NB4 (cell line): ENCODE measurements around the gene SEC16B.
A peak's percentile ranks its signal among the peaks of the same experiment; 100 is the strongest.

Source experiments
- DNase-seq: peaks from one replicate; pipeline ENCODE4 v3.0.0; 2010; ENCODE audit warnings: low read depth
- H3K4me3 ChIP-seq: one replicate; pipeline ENCODE4 v1.5.1; 2011; ENCODE audit warnings: mild to moderate bottlenecking, low read depth, low read length, moderate library complexity
- CTCF ChIP-seq: IDR thresholded peaks from one replicate; pipeline ENCODE4 v1.5.1; 2012; ENCODE audit warnings: low read depth, low read length
- MYC ChIP-seq: IDR thresholded peaks from 2 replicates; pipeline ENCODE4 v1.6.1; 2011; ENCODE audit warnings: low read depth, low read length
- POLR2A ChIP-seq: IDR thresholded peaks from 2 replicates; pipeline ENCODE4 v1.6.1; 2011; ENCODE audit warnings: mild to moderate bottlenecking; ENCODE audit not compliant: insufficient read length; ENCODE audit errors: extremely low read depth
- TF ChIP-seq, protein P1 (sequence below): IDR thresholded peaks from 2 replicates; pipeline ENCODE4 v1.6.1; 2011; ENCODE audit warnings: low read depth, low read length

The SEC16B gene

GRCh38 chr1:177964336-177964735, 5.5 kb downstream of the SEC16B start:
- TF ChIP-seq MYC (no peak), POLR2A (no peak), CTCF (no peak)
- TF ChIP-seq, protein P1, sequence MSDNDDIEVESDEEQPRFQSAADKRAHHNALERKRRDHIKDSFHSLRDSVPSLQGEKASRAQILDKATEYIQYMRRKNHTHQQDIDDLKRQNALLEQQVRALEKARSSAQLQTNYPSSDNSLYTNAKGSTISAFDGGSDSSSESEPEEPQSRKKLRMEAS = no peak
- no peak overlapping the region for H3K4me3 ChIP-seq
- DNase-seq = no peak

GRCh38 chr1:177960939-177961622, 8.8 kb downstream of the SEC16B start:
- no peak for DNase-seq
- no peak for TF ChIP-seq POLR2A
- TF ChIP-seq CTCF = no peak
- no peak for TF ChIP-seq MYC
- TF ChIP-seq, protein P1 = no peak
- no peak overlapping the region for H3K4me3 ChIP-seq

DNA sequence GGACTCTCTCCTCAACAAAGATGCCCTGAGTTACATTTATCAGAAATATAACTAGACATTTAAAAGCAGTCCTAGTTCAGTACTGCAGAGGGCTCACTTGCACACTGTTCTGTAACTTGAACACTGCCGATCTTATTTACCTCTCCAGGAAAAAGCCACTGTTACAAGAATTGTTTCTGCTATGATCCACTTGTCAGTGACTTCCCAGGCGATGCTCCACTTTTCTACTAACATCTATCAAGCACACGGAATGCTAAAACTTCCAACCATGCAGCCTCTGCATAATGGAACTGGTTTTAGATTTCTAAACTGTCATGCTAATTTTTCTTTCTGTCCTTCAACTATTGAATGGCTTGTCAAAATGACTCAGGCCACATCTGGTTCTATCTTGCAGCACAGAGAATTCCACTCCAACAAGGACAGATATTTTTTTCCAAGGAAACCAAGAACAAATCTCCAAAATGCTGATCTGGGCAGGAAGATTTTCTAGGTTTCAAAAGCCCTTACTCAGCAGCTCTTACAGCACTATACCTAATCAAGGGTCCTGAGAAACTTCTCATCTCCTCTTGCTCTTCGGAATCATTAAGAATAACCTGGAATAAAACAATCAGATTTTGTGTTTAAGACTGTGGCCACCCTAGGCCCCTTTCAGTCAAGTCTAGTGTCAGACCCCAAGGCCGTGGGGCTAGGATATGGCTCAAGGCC, 9.9 kb downstream of the SEC16B start:
- TF ChIP-seq MYC (no peak), POLR2A (no peak), CTCF (no peak)
- TF ChIP-seq, protein P1 = no peak
- DNase-seq = peak; percentile 24
- no peak overlapping the region for H3K4me3 ChIP-seq

GRCh38 chr1:177958092-177958491, 11.8 kb downstream of the SEC16B start:
- H3K4me3 ChIP-seq = no peak overlapping the region
- no peak for DNase-seq
- TF ChIP-seq MYC (no peak), POLR2A (no peak), CTCF (no peak)
- TF ChIP-seq, protein P1 = no peak

GRCh38 chr1:177954076-177954475, 15.8 kb downstream of the SEC16B start:
- DNase-seq = no peak
- no peak for TF ChIP-seq MYC
- TF ChIP-seq, protein P1 = no peak
- TF ChIP-seq CTCF = no peak
- no peak for TF ChIP-seq POLR2A
- H3K4me3 ChIP-seq = no peak overlapping the region
